ENCODE data around the gene CAMK1D.
"Not testable (repeated sequence)": the region's sequence is repeated elsewhere in the genome, so short reads cannot be mapped to it uniquely, and the experiment has no call there.

The CAMK1D gene

GRCh38 chr10:12730809-12731519 is 381.6 kb downstream of the CAMK1D start:
- DNase-seq = no peak

GRCh38 chr10:12733271-12733670 is 383.9 kb downstream of the CAMK1D start:
- no peak for DNase-seq

- DNase-seq = no peak
These were observed 386.6 kb downstream of the CAMK1D start for GRCh38 chr10:12735843-12736462.

- no peak for DNase-seq
These were observed 391.5 kb downstream of the CAMK1D start for GRCh38 chr10:12740813-12741212.

- DNase-seq = no peak
These were observed 392.0 kb downstream of the CAMK1D start for GRCh38 chr10:12741360-12741804.

- no peak for DNase-seq
These were observed 393.4 kb downstream of the CAMK1D start for GRCh38 chr10:12742771-12743170.

GRCh38 chr10:12743466-12743865 is 394.1 kb downstream of the CAMK1D start:
- DNase-seq = not testable (repeated sequence)

GRCh38 chr10:12743941-12744340 is 394.6 kb downstream of the CAMK1D start:
- no peak for DNase-seq

GRCh38 chr10:12748186-12748585 is 398.8 kb downstream of the CAMK1D start:
- DNase-seq = no peak

- no peak for DNase-seq
These were observed 400.6 kb downstream of the CAMK1D start for GRCh38 chr10:12749760-12750478.

- no peak for DNase-seq
These were observed 401.3 kb downstream of the CAMK1D start for GRCh38 chr10:12750526-12751201.

- no peak for DNase-seq
These were observed 405.7 kb downstream of the CAMK1D start for GRCh38 chr10:12755075-12755474.

GRCh38 chr10:12757351-12757750 is 408.0 kb downstream of the CAMK1D start:
- DNase-seq = no peak

GRCh38 chr10:12758271-12758670 is 408.9 kb downstream of the CAMK1D start:
- DNase-seq = no peak

GRCh38 chr10:12766223-12766622 is 416.9 kb downstream of the CAMK1D start:
- no peak for DNase-seq

- no peak for DNase-seq
These were observed 419.1 kb downstream of the CAMK1D start for GRCh38 chr10:12768156-12769100.

- no peak for DNase-seq
These were observed 420.1 kb downstream of the CAMK1D start for GRCh38 chr10:12769323-12770044.

GRCh38 chr10:12771981-12772760 is 422.8 kb downstream of the CAMK1D start:
- no peak for DNase-seq

GRCh38 chr10:12772797-12773587 is 423.6 kb downstream of the CAMK1D start:
- DNase-seq = no peak
